ENCODE measurements around the gene ACOT9. TPM values are rescaled to one million over a fixed set of nuclear protein-coding genes. Genes with fewer than 3 reads are reported as not detected.
"Not testable (repeated sequence)": the region's sequence is repeated elsewhere in the genome, so short reads cannot be mapped to it uniquely, and the experiment has no call there.

The ACOT9 gene
- total and polyA plus RNA-seq, 10 of the 15 experiments (the other 5 are each of a cell fraction or from before 2014, with no cell fraction given) = 17.4 to 42.5 (median 23.3) TPM

GRCh38 chrX:23692166-23692565, 50.9 kb downstream of the ACOT9 start:
- Histone ChIP-seq H3K27ac (ENCODE audit: control insufficient read depth, insufficient read depth) (no peak overlapping the region), H3K27me3 (replicated peaks in 1 of 2; ENCODE audit: control insufficient read depth in 2 of 2, insufficient read depth in 2 of 2, low read length in 1 of 2) (no peaks in the 10 kb centered on the region), H3K79me2 (ENCODE audit: control insufficient read depth, insufficient read depth, low read length) (no peaks in the 10 kb centered on the region), H3K9ac (ENCODE audit: control insufficient read depth, insufficient read depth, low read length) (no peak overlapping the region), H3K4me2 (ENCODE audit: control insufficient read depth, insufficient read depth) (no peak overlapping the region), H4K20me1 (ENCODE audit: control insufficient read depth, insufficient read depth) (no peaks in the 10 kb centered on the region), H2AFZ (ENCODE audit: control insufficient read depth, low read depth, low read length) (no peak overlapping the region), H3K4me3 (no peak overlapping the region), H3K36me3 (ENCODE audit: control insufficient read depth in 2 of 2, insufficient read depth in 2 of 2, low read length in 1 of 2) (no peaks in the 10 kb centered on the region), H3K9me3 (replicated peaks; ENCODE audit: control insufficient read depth, insufficient read depth, low read length) (no peaks in the 10 kb centered on the region), H3K4me1 (ENCODE audit: control insufficient read depth, insufficient read depth, low read length) (no peaks in the 10 kb centered on the region)
- ChIA-PET POLR2A (no interaction called here), SMC1A (ENCODE audit: uncharacterized antibody, unreplicated experiment) (interaction anchor here (7.3 kb wide), 1 partner anchor 210 kb away, joined by 71 read pairs; no protein-coding TSS in a partner anchor), CTCF (interaction anchor here (1.0 to 11.3 kb wide), 3 partner anchors 19 to 211 kb away, joined by 3 to 154 read pairs (median 6); no protein-coding TSS in a partner anchor), RAD21 (ENCODE audit: unreplicated experiment) (interaction anchor here (0.6 to 3.2 kb wide), 2 partner anchors 210 to 591 kb away, joined by 3 to 21 read pairs; no protein-coding TSS in a partner anchor)
- TF ChIP-seq BRCA1 (IDR thresholded peaks at IDR 0.05; ENCODE audit: low read depth, low read length) (no peak), RAD21 (IDR thresholded peaks at IDR 0.05; ENCODE audit: insufficient read depth, low read depth, low read length) (no peak), USF2 (IDR thresholded peaks at IDR 0.05; ENCODE audit: borderline replicate concordance, low read depth, low read length) (no peak), CBX5 (IDR thresholded peaks at IDR 0.05; ENCODE audit: low read depth) (no peak)
- no TSS peak for BruUV-seq (replicated peaks)
- intact Hi-C loops (cut with micrococcal nuclease; ENCODE audit: unreplicated experiment) = loop anchor here (10.0 kb wide), 1 partner anchor 553 kb away; no protein-coding TSS in a partner anchor
- 52% methylated on average over 8 of the region's 8 CpGs for WGBS (ENCODE audit: insufficient coverage, insufficient replicate concordance, low lambda C conversion rate, missing lambda C conversion rate)
- no peak for ATAC-seq
- no peak for DNase-seq (ENCODE audit: low read depth, low spot score)
- in situ Hi-C loops (cut with MboI) = loop anchor here (5.0 to 10.0 kb wide), 2 partner anchors 210 to 563 kb away; no protein-coding TSS in a partner anchor
- FAIRE-seq = no peak

GRCh38 chrX:23676486-23676885, 66.6 kb downstream of the ACOT9 start:
- H4K20me1 ChIP-seq (ENCODE audit: control insufficient read depth, insufficient read depth); FAIRE-seq; H3K27ac ChIP-seq (ENCODE audit: control insufficient read depth, insufficient read depth); BruUV-seq (replicated peaks); ATAC-seq; H3K9ac ChIP-seq (ENCODE audit: control insufficient read depth, insufficient read depth, low read length); H3K9me3 ChIP-seq (replicated peaks; ENCODE audit: control insufficient read depth, insufficient read depth, low read length); H3K4me1 ChIP-seq (ENCODE audit: control insufficient read depth, insufficient read depth, low read length); in situ Hi-C loops (cut with MboI); DNase-seq (ENCODE audit: low read depth, low spot score); H2AFZ ChIP-seq (ENCODE audit: control insufficient read depth, low read depth, low read length); H3K4me2 ChIP-seq (ENCODE audit: control insufficient read depth, insufficient read depth); H3K79me2 ChIP-seq (ENCODE audit: control insufficient read depth, insufficient read depth, low read length); H3K4me3 ChIP-seq; H3K36me3 ChIP-seq (ENCODE audit: control insufficient read depth in 2 of 2, insufficient read depth in 2 of 2, low read length in 1 of 2); SMC1A ChIA-PET (ENCODE audit: uncharacterized antibody, unreplicated experiment); intact Hi-C loops (cut with micrococcal nuclease; ENCODE audit: unreplicated experiment); RAD21 ChIA-PET (ENCODE audit: unreplicated experiment); H3K27me3 ChIP-seq (replicated peaks in 1 of 2; ENCODE audit: control insufficient read depth in 2 of 2, insufficient read depth in 2 of 2, low read length in 1 of 2): not testable (repeated sequence)
- ChIA-PET CTCF (interaction anchor here (1.6 kb wide), 1 partner anchor 225 kb away, joined by 3 read pairs; no protein-coding TSS in a partner anchor), POLR2A (interaction anchor here (0.6 to 0.9 kb wide), 2 partner anchors 10 to 171 kb away, joined by 3 to 7 read pairs; partner anchors contain the start of gene PRDX4)
- 63% methylated on average over 3 of the region's 3 CpGs for WGBS (ENCODE audit: insufficient coverage, insufficient replicate concordance, low lambda C conversion rate, missing lambda C conversion rate)

Measured in GM12878 (cell line).